A549 (cell line): ENCODE data around the gene L3MBTL4.

ENCODE experiments used
- CHD4 ChIP-seq: fragments of 200-600 bp; sonication (generic); IDR thresholded peaks from 2 replicates; pipeline ENCODE4 v1.6.1; 2016; ENCODE audit warnings: antibody characterized with exemption, mild to moderate bottlenecking, borderline replicate concordance
- CTCF ChIP-seq: fragments of >200 bp; sonication (Bioruptor Twin); formaldehyde crosslinking; IDR thresholded peaks from 3 replicates; pipeline ENCODE4 v1.5.1; 2016
- FOSL2 ChIP-seq, 2 experiments: fragments of 450-650 bp in 1 of 2; fragments of >200 bp in 1 of 2; sonication (Bioruptor Twin) in 1 of 2; formaldehyde crosslinking; IDR thresholded peaks; 2 replicates each; pipeline versions ENCODE4 v1.5.0 to v1.6.1; 2016 to 2020; ENCODE audit warnings: mild to moderate bottlenecking in 1 of 2, moderate library complexity in 1 of 2
- HDAC2 ChIP-seq: fragments of 200-600 bp; sonication (generic); IDR thresholded peaks from 2 replicates; pipeline ENCODE4 v1.6.1; 2016
- JUN ChIP-seq, 2 experiments: fragments of >200 bp; sonication (Bioruptor Twin); formaldehyde crosslinking; IDR thresholded peaks; 2 replicates in 1 of 2; 3 replicates in 1 of 2; pipeline ENCODE4 v1.6.1; 2016 to 2017
- MAX ChIP-seq: IDR thresholded peaks from 2 replicates; pipeline ENCODE4 v1.6.1; 2012
- MYC ChIP-seq: IDR thresholded peaks from 2 replicates; pipeline ENCODE4 v1.6.1; 2012; ENCODE audit warnings: mild to moderate bottlenecking, inconsistent platforms, low read length, improper control_type of control experiment, borderline replicate concordance
- PHF8 ChIP-seq: fragments of 200-600 bp; sonication (generic); IDR thresholded peaks from 2 replicates; pipeline ENCODE4 v1.6.1; 2016; ENCODE audit warnings: low read depth, mild to moderate bottlenecking, antibody characterized with exemption, moderate library complexity, borderline replicate concordance
- POLR2A ChIP-seq: IDR thresholded peaks from 2 replicates; pipeline ENCODE4 v1.6.1; 2012; ENCODE audit warnings: mild to moderate bottlenecking, low read length
- RCOR1 ChIP-seq: fragments of 150-350 bp; IDR thresholded peaks from 2 replicates; pipeline ENCODE4 v1.6.1; 2014; ENCODE audit warnings: antibody characterized with exemption, low read length, low read depth
- REST ChIP-seq: fragments of 200-600 bp; sonication (generic); IDR thresholded peaks from 2 replicates; pipeline ENCODE4 v1.6.1; 2016; ENCODE audit warnings: antibody characterized with exemption, mild to moderate bottlenecking, moderate library complexity
- RFX5 ChIP-seq: fragments of 450-650 bp; IDR thresholded peaks from 2 replicates; pipeline ENCODE4 v1.7.1; 2014; ENCODE audit warnings: antibody characterized with exemption, mild to moderate bottlenecking, moderate library complexity
- TP53 ChIP-seq: fragments of 250-450 bp; sonication (Bioruptor Pico); IDR thresholded peaks from 2 replicates; pipeline ENCODE4 v1.5.0; 2021; ENCODE audit warnings: mild to moderate bottlenecking, moderate library complexity
- ZFP36 ChIP-seq: fragments of 450-650 bp; IDR thresholded peaks from 2 replicates; pipeline ENCODE4 v1.6.1; 2014; ENCODE audit warnings: borderline replicate concordance; ENCODE audit not compliant: partially characterized antibody

GRCh38 chr18:6174983-6175745 is 239.5 kb downstream of the L3MBTL4 start:
- TF ChIP-seq TP53 (CRISPR knock-in tag) (no peak), CTCF (no peak), FOSL2 (IDR thresholded peaks at IDR 0.05) (no peak), FOSL2 (CRISPR knock-in tag; IDR thresholded peaks at IDR 0.05) (no peak), RCOR1 (no peak), POLR2A (no peak), CHD4 (no peak), MAX (no peak), REST (no peak), HDAC2 (no peak), PHF8 (no peak), ZFP36 (no peak), JUN (IDR thresholded peaks at IDR 0.05) (no peak), RFX5 (no peak), MYC (no peak)
